BLaER1 (cell line): ENCODE results near the gene ERC2.
A peak's percentile ranks its signal among the peaks of the same experiment; 100 is the strongest.

Experiments used
- H3K27ac ChIP-seq: shearing (Covaris generic); formaldehyde crosslinking; 2 replicates; pipeline ENCODE4 v1.8.1; 2022
- H3K27me3 ChIP-seq: shearing (Covaris generic); formaldehyde crosslinking; 2 replicates; pipeline ENCODE4 v1.8.1; 2022
- H3K36me3 ChIP-seq: shearing (Covaris generic); formaldehyde crosslinking; 2 replicates; pipeline ENCODE4 v1.8.1; 2022
- H3K4me1 ChIP-seq: shearing (Covaris generic); formaldehyde crosslinking; 2 replicates; pipeline ENCODE4 v1.8.1; 2022
- H3K4me2 ChIP-seq: shearing (Covaris generic); formaldehyde crosslinking; 2 replicates; pipeline ENCODE4 v1.8.1; 2022
- H3K4me3 ChIP-seq: shearing (Covaris generic); formaldehyde crosslinking; 2 replicates; pipeline ENCODE4 v1.8.1; 2022
- H3K9ac ChIP-seq: shearing (Covaris generic); formaldehyde crosslinking; 2 replicates; pipeline ENCODE4 v1.8.1; 2022
- H3K9me3 ChIP-seq: shearing (Covaris generic); formaldehyde crosslinking; 2 replicates; pipeline ENCODE4 v1.8.1; 2022
- H4K20me1 ChIP-seq: shearing (Covaris generic); formaldehyde crosslinking; 2 replicates; pipeline ENCODE4 v1.8.1; 2022
- Cebpa-rat ChIP-seq: shearing (Covaris generic); IDR thresholded peaks from 2 replicates; pipeline ENCODE4 v1.8.1; 2022

Gene ERC2

DNA sequence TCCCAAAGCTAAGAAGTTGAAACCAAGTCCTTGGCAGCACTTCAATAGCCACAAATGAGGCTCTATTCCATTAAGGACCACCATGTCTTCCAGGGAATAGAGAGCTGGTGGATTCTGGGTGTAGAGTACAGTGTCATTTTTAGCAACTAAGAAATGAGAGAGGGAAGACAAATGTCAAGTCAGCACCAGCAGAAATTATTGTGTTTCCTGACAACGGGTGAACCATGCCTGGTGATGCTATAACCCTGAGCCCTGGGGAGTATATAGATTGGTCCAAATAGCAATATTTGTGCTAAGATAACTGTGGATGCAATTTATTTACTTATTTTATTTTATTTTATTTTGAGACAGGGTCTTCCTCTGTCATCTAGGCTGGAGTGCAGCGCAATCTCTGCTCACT lies 675.5 kb downstream of the ERC2 start:
- Histone ChIP-seq H3K27me3 (no peaks in the 10 kb centered on the region), H3K36me3 (no peaks in the 10 kb centered on the region), H3K4me1 (no peaks in the 10 kb centered on the region), H3K4me3 (no peak overlapping the region), H4K20me1 (no peaks in the 10 kb centered on the region), H3K9me3 (no peaks in the 10 kb centered on the region), H3K9ac (no peak overlapping the region), H3K27ac (no peak overlapping the region), H3K4me2 (no peak overlapping the region)
- TF ChIP-seq Cebpa-rat = no peak

DNA sequence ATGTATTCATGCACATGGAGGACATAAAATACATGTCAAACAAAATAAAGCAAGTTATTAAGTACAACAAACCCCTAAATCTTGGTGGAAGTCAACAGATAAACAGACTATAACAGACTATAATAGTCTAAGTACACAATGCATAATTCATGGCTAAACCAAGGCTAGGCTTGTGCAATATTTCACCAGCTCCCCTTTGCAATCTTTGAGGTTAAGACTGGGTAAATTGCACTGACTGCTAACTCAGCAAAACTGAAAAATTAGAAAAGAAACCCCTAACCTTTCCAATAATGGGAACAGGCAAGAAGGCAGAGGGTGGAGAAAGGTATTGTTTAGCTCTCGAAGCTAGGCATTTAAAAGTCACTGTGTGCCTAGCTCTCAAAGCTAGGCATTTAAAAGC lies 676.3 kb downstream of the ERC2 start:
- H3K9ac ChIP-seq = no peak overlapping the region
- TF ChIP-seq Cebpa-rat = no peak
- no peaks in the 10 kb centered on the region for H4K20me1 ChIP-seq
- no peak overlapping the region for H3K4me3 ChIP-seq
- no peaks in the 10 kb centered on the region for H3K9me3 ChIP-seq
- H3K4me1 ChIP-seq = no peaks in the 10 kb centered on the region
- no peak overlapping the region for H3K4me2 ChIP-seq
- H3K27me3 ChIP-seq = no peaks in the 10 kb centered on the region
- no peak overlapping the region for H3K27ac ChIP-seq
- no peaks in the 10 kb centered on the region for H3K36me3 ChIP-seq

DNA sequence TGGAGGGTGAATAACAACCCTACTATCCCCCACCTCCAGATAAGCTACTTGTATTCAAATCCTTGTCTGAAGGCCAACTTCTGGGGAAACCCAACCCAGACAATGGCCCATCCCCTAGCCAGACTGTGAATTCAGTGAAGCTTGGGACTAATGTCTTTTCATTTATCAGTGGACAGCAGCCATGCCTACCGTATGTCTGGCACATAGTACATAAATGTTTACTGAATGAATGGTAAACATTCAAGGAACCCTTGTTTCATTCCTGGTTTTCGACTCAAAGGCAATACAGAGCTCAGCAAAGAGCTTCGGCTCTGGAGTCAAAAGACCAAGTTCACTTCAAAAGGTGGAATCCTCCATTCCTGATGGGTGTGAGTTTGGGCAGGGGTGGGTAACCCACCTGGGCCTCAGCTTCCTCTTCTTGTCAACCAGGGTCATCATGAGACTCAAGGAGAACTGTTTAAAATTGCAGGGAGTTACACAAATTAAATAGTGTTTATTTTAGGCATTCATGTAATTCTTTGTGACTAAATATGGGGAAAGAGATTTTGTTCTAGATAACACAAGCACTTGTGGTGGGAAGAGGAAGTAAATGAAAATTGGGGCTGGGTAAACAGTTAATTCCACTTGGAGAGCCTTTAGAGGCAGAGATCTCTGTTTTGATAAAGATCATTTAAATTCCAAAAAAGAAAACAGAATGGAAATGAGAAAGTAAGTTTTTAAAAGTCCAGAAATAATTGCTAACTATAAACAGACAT lies 677.5 kb downstream of the ERC2 start:
- no peaks in the 10 kb centered on the region for H3K36me3 ChIP-seq
- no peak for TF ChIP-seq Cebpa-rat
- H3K9me3 ChIP-seq = no peaks in the 10 kb centered on the region
- H3K9ac ChIP-seq = no peak overlapping the region
- no peaks in the 10 kb centered on the region for H3K4me1 ChIP-seq
- H4K20me1 ChIP-seq = no peaks in the 10 kb centered on the region
- no peak overlapping the region for H3K4me3 ChIP-seq
- no peak overlapping the region for H3K4me2 ChIP-seq
- no peaks in the 10 kb centered on the region for H3K27me3 ChIP-seq
- H3K27ac ChIP-seq = no peak overlapping the region

DNA sequence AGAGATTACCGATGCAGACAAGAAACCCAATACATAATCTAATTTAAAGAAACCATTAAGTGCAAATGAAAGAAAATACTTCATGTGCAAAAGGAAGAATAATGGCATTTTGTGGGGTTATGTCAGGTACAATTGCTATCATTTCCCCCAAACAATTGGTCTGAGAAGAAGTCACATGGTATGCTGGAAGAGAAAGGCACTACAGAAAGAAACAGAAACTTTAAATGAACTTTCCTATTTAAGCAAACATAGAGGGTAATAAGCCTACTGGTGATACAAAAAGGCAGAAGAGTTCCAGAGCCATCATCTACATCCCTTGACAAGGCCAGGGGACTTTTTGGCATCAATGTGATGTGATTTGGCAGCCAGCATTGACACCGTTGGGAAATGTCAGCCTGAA lies 678.8 kb downstream of the ERC2 start:
- Histone ChIP-seq H3K4me1 (no peaks in the 10 kb centered on the region), H3K27me3 (no peaks in the 10 kb centered on the region), H3K4me2 (no peak overlapping the region), H3K9me3 (no peaks in the 10 kb centered on the region), H3K36me3 (no peaks in the 10 kb centered on the region), H3K4me3 (no peak overlapping the region), H4K20me1 (no peaks in the 10 kb centered on the region), H3K9ac (no peak overlapping the region), H3K27ac (no peak overlapping the region)
- TF ChIP-seq Cebpa-rat = no peak

DNA sequence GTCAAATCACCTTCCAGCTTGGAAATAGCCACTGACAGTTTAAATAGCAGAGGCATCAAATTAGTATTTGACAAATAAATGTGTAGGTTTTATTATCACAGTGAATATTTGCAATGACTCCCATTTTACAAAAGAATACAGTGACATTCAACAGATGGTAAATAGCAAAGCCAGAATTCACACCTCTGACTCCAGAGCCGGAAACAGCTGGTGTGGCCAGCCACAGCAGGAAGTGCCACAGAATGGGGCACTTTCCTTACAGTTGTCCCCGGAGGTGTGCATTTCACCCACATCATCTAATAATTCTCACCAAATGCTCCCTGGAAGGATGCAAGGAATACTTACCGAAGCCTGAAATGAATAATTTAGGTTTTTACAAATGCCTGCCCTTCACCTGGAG lies 685.5 kb downstream of the ERC2 start:
- H3K4me3 ChIP-seq = no peak overlapping the region
- H3K9ac ChIP-seq = no peak overlapping the region
- no peak for TF ChIP-seq Cebpa-rat
- H3K27ac ChIP-seq = no peak overlapping the region
- H3K27me3 ChIP-seq = no peaks in the 10 kb centered on the region
- peak overlapping the region; percentile 15 for H3K4me2 ChIP-seq
- H3K9me3 ChIP-seq = no peaks in the 10 kb centered on the region
- H4K20me1 ChIP-seq = no peaks in the 10 kb centered on the region
- no peaks in the 10 kb centered on the region for H3K36me3 ChIP-seq
- H3K4me1 ChIP-seq = peaks cover 11% of the 10 kb centered on the region

DNA sequence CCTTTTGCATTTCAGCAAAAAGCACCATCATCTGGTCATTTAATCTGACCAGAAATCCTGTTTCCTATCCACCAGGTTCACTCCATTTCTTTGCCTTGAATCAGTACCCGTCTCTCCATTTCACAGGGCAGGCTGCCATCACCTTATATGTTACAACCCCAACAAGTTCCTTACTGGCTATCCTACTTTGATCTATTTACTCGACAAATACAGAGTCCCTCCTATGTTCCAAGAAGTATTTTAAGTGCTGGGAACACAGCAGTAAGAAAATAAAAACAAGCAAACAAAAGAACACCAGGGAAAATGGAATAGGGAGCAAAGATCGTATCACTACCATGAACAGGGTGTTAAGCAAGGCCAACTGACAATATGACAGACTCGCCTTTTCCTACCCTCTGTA lies 685.9 kb downstream of the ERC2 start:
- no peak overlapping the region for H3K4me3 ChIP-seq
- TF ChIP-seq Cebpa-rat = no peak
- H3K27me3 ChIP-seq = no peaks in the 10 kb centered on the region
- peaks cover 11% of the 10 kb centered on the region for H3K4me1 ChIP-seq
- no peaks in the 10 kb centered on the region for H3K9me3 ChIP-seq
- no peaks in the 10 kb centered on the region for H3K36me3 ChIP-seq
- peak overlapping the region; percentile 15 for H3K4me2 ChIP-seq
- no peak overlapping the region for H3K9ac ChIP-seq
- H4K20me1 ChIP-seq = no peaks in the 10 kb centered on the region
- no peak overlapping the region for H3K27ac ChIP-seq

DNA sequence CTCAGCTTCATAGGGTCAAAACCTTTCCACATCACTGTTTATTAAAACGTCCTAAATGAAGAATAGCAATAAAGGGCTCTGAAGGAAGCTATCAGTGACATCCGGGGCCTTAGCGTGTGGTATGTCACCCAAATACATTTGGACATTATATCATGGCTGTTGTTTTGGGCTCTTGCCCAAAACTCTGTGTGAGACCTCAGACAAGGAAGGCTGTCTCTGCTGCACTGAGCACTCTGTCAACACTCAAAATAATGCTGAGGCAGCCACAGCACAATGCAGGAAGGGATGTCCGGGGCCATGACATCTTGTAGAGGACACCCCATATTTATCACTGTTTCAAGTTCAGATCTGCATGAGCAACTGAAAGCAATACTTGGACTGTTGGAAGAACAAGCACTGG lies 687.4 kb downstream of the ERC2 start:
- H3K4me3 ChIP-seq = no peak overlapping the region
- H4K20me1 ChIP-seq = no peaks in the 10 kb centered on the region
- no peak overlapping the region for H3K9ac ChIP-seq
- no peaks in the 10 kb centered on the region for H3K9me3 ChIP-seq
- TF ChIP-seq Cebpa-rat = no peak
- no peaks in the 10 kb centered on the region for H3K36me3 ChIP-seq
- H3K27me3 ChIP-seq = no peaks in the 10 kb centered on the region
- peaks cover 11% of the 10 kb centered on the region for H3K4me1 ChIP-seq
- H3K27ac ChIP-seq = no peak overlapping the region
- no peak overlapping the region for H3K4me2 ChIP-seq

DNA sequence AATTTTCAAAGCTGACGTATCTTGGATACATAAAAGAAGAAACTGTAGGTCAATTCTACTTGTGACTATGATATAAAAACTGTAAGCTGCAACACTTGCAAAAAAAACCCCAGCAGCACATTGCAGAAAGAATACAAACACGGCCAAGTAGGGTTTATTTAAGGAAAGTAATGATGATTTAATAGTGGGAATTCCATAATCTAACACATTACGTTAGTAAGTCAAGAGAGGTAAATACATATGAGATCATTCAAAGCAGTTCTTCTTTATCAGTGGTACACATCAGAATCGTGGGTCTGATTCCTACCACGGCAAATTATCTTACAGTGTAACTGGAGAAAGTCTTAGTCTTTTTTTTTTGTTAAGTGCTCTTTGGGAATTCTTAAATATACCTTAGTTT lies 688.7 kb downstream of the ERC2 start:
- Histone ChIP-seq H3K36me3 (no peaks in the 10 kb centered on the region), H4K20me1 (no peaks in the 10 kb centered on the region), H3K9ac (no peak overlapping the region), H3K4me1 (peaks cover 11% of the 10 kb centered on the region), H3K4me3 (no peak overlapping the region), H3K27me3 (no peaks in the 10 kb centered on the region), H3K27ac (no peak overlapping the region), H3K4me2 (no peak overlapping the region), H3K9me3 (no peaks in the 10 kb centered on the region)
- no peak for TF ChIP-seq Cebpa-rat

DNA sequence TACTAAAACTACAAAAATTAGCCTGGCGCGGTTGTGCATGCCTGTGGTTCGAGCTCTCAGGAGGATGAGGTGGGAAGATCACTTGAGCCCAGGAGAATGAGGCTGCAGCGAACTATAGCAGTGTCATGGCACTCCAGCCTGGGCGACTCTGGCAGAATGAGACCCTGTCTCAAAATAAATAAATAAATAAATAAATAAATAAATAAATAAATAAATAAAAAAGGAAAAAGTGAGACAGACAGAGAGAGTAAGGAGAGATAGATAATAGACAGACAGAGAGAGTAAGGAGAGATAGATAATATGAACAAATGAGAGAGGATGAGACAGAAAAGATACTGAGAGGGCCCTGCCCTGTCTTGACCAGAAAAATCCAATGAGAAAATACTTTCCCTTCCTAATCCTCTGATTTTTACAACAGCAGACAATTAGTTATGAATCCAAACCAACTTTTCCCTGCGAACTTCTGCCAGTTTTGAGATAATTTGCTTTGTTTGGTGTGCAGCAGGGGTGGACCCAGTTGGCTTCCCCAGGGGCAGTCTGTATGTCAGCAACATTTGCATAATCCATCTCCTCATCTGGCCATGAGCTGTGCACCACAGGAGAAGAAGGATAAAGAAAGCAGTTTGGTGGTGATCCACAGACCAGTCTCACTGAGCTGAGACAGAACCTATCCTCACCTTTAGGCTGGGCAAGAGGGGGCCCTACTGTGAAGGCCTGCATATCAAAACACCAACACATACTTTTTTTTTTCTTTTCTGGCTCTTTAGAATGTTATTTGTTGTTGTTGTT lies 692.7 kb downstream of the ERC2 start:
- H4K20me1 ChIP-seq = no peaks in the 10 kb centered on the region
- no peaks in the 10 kb centered on the region for H3K36me3 ChIP-seq
- H3K4me2 ChIP-seq = no peak overlapping the region
- H3K4me1 ChIP-seq = no peaks in the 10 kb centered on the region
- H3K4me3 ChIP-seq = no peak overlapping the region
- no peak overlapping the region for H3K27ac ChIP-seq
- no peak overlapping the region for H3K9ac ChIP-seq
- TF ChIP-seq Cebpa-rat = no peak
- H3K27me3 ChIP-seq = no peaks in the 10 kb centered on the region
- no peaks in the 10 kb centered on the region for H3K9me3 ChIP-seq

DNA sequence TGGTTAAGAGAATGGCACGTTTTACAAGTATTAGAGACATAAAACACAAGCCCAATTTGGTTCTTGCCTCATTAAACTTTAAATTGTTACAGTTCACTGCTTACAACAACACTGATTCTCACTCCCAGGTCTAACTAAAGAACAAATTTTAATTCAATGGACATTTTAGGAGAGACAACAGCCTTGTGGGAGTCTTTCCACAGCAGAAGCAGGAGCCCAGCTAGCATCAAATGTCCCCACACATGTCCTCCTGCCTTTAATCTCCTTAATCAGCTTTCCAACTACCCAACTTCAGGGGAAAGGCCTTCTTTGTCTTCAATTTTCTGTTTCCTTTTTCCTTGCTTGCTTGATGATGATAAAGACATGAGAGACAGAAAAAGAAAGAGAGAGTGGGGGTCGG lies 693.4 kb downstream of the ERC2 start:
- no peak overlapping the region for H3K27ac ChIP-seq
- no peak overlapping the region for H3K4me3 ChIP-seq
- H4K20me1 ChIP-seq = no peaks in the 10 kb centered on the region
- no peak overlapping the region for H3K9ac ChIP-seq
- no peaks in the 10 kb centered on the region for H3K36me3 ChIP-seq
- no peak for TF ChIP-seq Cebpa-rat
- no peaks in the 10 kb centered on the region for H3K9me3 ChIP-seq
- H3K4me2 ChIP-seq = no peak overlapping the region
- no peaks in the 10 kb centered on the region for H3K4me1 ChIP-seq
- H3K27me3 ChIP-seq = no peaks in the 10 kb centered on the region
